Bronchial epithelial cell (primary cell): ENCODE results near the gene LMX1B. TPM values are rescaled to one million over a fixed set of nuclear protein-coding genes. Genes with fewer than 3 reads are reported as not detected.

ENCODE experiments used
- DNase-seq: peaks from one replicate; pipeline ENCODE4 v3.0.0-alpha.2; 2010; ENCODE audit warnings: low read depth
- FAIRE-seq: peaks from 2 replicates; lab custom pipeline; 2011; peaks lifted over from hg19 to GRCh38; lab: Jason Lieb, UNC
- H3K27me3 ChIP-seq: 2 replicates; pipeline ENCODE4 v1.5.1; 2011; ENCODE audit warnings: low read length; ENCODE audit not compliant: control insufficient read depth, insufficient read depth
- H3K36me3 ChIP-seq: 2 replicates; pipeline ENCODE4 v1.5.1; 2011; ENCODE audit warnings: low read length; ENCODE audit not compliant: control insufficient read depth, insufficient read depth
- H3K4me3 ChIP-seq: 2 replicates; pipeline ENCODE4 v1.5.1; 2011; ENCODE audit warnings: mild to moderate bottlenecking, low read depth, low read length, control low read depth
- total RNA-seq: library from RNA; depleted of rRNA; stranded (reverse); fragments of >200 nt; gene quantifications from 2 replicates; pipeline ENCODE4 v1.2.1, GENCODE V29; 2014
- TF ChIP-seq, protein P1 (sequence below): IDR thresholded peaks from 2 replicates; pipeline ENCODE4 v1.5.1; 2011; ENCODE audit warnings: mild to moderate bottlenecking, moderate library complexity, low read length, control low read depth, inconsistent platforms; ENCODE audit not compliant: insufficient read depth, severe bottlenecking

The LMX1B gene
- total RNA-seq, 1 donor from 2014 or later: not detected

DNA sequence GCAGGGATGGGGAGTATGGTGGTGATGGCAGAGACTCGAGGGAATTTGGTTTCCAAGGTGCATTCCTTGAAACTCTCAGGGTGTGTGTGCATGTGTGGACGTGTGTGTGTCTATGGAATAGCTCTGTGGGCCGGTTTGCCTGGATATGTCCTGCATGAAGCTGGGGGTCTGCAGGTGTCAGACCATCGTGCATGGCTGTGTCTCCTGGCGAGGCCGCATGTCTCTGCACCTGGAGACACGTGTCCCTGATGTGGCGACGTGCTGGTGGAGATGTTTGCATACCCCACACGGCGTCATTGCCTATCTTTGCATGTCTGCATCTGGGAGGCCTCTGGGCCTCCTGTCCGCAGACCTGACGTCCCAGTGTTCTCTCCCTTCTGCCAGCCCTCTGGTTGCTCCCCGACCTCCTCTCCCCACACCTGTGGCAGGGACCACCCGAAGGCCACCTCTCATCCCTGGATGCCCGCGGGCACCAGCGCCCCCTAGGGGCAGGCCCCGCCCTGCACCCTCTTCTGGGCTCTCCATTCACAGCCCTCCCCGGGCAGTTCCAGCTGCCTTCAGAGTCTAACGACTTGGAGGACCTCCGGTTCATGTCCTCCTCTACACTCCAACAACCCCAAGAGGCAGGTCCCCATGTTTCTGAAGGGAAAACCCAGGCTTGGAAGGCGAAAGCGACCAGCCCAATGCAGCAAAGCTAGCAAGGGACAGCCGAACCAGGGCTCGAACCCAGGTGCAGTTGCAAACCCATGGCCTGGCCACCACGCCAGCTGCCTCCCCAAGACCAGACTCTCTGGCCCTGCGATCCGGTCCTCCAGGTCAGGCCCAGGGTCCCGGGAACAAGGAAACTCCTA, 88.6 kb downstream of the LMX1B start:
- Histone ChIP-seq H3K4me3 (no peak overlapping the region), H3K36me3 (no peaks in the 10 kb centered on the region), H3K27me3 (peaks cover 5% of the 10 kb centered on the region)
- DNase-seq: no peak
- TF ChIP-seq, protein P1, sequence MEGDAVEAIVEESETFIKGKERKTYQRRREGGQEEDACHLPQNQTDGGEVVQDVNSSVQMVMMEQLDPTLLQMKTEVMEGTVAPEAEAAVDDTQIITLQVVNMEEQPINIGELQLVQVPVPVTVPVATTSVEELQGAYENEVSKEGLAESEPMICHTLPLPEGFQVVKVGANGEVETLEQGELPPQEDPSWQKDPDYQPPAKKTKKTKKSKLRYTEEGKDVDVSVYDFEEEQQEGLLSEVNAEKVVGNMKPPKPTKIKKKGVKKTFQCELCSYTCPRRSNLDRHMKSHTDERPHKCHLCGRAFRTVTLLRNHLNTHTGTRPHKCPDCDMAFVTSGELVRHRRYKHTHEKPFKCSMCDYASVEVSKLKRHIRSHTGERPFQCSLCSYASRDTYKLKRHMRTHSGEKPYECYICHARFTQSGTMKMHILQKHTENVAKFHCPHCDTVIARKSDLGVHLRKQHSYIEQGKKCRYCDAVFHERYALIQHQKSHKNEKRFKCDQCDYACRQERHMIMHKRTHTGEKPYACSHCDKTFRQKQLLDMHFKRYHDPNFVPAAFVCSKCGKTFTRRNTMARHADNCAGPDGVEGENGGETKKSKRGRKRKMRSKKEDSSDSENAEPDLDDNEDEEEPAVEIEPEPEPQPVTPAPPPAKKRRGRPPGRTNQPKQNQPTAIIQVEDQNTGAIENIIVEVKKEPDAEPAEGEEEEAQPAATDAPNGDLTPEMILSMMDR: peak; percentile 79
- no peak for FAIRE-seq

DNA sequence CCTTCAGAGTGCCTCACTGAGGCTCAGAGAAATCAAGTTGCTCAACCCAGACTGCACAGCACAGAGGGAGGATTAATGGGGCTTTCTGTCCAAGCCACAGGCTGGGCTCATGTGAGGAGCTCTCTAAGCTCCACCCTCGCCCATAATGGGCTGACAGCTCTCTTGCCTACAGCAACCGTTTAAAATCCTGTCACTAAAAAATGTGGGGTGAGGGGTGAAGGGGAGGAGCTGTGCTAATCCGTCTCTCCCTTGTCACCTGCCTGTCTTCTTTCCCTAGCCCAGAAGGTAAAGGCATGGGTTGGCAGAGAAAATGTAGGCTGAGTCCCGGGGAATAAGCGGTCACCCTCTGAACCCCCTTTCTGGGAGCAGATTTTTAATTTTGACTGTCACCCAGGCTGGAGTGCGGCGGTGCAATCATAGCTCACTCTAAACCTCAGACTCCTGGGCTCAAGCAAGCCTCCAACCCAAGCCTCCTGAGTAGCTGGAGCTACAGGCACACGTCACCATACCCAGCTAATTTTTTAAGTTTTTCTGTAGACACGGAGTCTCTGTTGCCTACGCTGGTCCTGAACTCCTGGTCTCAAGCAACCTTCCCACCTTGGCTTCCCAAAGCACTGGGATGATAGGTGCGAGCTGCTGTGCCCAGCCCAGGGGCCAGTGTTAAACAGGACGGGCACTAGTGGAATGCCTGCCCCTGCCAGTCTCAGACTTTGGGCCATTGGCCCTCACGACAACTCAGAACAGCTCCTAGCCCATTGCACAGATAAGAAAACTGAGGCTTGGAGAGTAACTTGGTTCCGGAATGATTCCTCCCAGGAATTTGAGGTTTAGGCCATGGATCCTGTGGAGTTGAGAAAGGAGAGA, 89.5 kb downstream of the LMX1B start:
- FAIRE-seq (no peak), DNase-seq (no peak)
- TF ChIP-seq, protein P1: no peak
- H3K27me3 ChIP-seq: peaks cover 5% of the 10 kb centered on the region
- H3K4me3 ChIP-seq: no peak overlapping the region
- no peaks in the 10 kb centered on the region for H3K36me3 ChIP-seq

- FAIRE-seq (no peak), DNase-seq (no peak)
- TF ChIP-seq, protein P1: no peak
- peaks cover 5% of the 10 kb centered on the region for H3K27me3 ChIP-seq
- H3K36me3 ChIP-seq: no peaks in the 10 kb centered on the region
- H3K4me3 ChIP-seq: no peak overlapping the region
Measured at GRCh38 chr9:126703866-126704156, 90.1 kb downstream of the LMX1B start.

- no peaks in the 10 kb centered on the region for H3K36me3 ChIP-seq
- peaks cover 5% of the 10 kb centered on the region for H3K27me3 ChIP-seq
- TF ChIP-seq, protein P1: no peak
- DNase-seq (peak; percentile 77), FAIRE-seq (peak; percentile 32)
- H3K4me3 ChIP-seq: no peak overlapping the region
Measured at GRCh38 chr9:126704157-126704891, 90.6 kb downstream of the LMX1B start.

- FAIRE-seq (no peak), DNase-seq (peak; percentile 64)
- TF ChIP-seq, protein P1: peak; percentile 87
- Histone ChIP-seq H3K36me3 (no peaks in the 10 kb centered on the region), H3K4me3 (no peak overlapping the region), H3K27me3 (peaks cover 4% of the 10 kb centered on the region)
Measured at GRCh38 chr9:126704892-126705766, 91.4 kb downstream of the LMX1B start.
